ENCODE measurements around the gene UTP14C.

The UTP14C gene

GRCh38 chr13:52011632-52012511 is 12.6 kb upstream of the UTP14C start, which contains the start of gene ALG11:
TSS of gene ALG11 (plus strand) at chr13:52012398. CDS start at chr13:52012419, 21 bp downstream.
- H3K27ac ChIP-seq: peak within 1 kb of the TSS; percentile 60
- TF ChIP-seq ZFX (IDR thresholded peaks at IDR 0.05; ENCODE audit: borderline replicate concordance) (no peak), CTCF (IDR thresholded peaks at IDR 0.05) (no peak)

- H3K27ac ChIP-seq: peak overlapping the region; percentile 60
- TF ChIP-seq CTCF (IDR thresholded peaks at IDR 0.05) (no peak), ZFX (IDR thresholded peaks at IDR 0.05; ENCODE audit: borderline replicate concordance) (no peak)
These were observed 12.0 kb upstream of the UTP14C start for GRCh38 chr13:52012512-52012836.

GRCh38 chr13:52016296-52016695 is 8.2 kb upstream of the UTP14C start:
- TF ChIP-seq CTCF (IDR thresholded peaks at IDR 0.05) (no peak), ZFX (IDR thresholded peaks at IDR 0.05; ENCODE audit: borderline replicate concordance) (no peak)
- no peak overlapping the region for H3K27ac ChIP-seq

GRCh38 chr13:52020191-52020590 is 4.3 kb upstream of the UTP14C start:
- H3K27ac ChIP-seq: no peak overlapping the region
- TF ChIP-seq CTCF (IDR thresholded peaks at IDR 0.05) (no peak), ZFX (IDR thresholded peaks at IDR 0.05; ENCODE audit: borderline replicate concordance) (no peak)

- TF ChIP-seq CTCF (IDR thresholded peaks at IDR 0.05) (no peak), ZFX (IDR thresholded peaks at IDR 0.05; ENCODE audit: borderline replicate concordance) (no peak)
- no peak overlapping the region for H3K27ac ChIP-seq
These were observed 2.1 kb upstream of the UTP14C start for GRCh38 chr13:52022356-52022755.

GRCh38 chr13:52025475-52026245 is 1.2 kb downstream of the UTP14C start:
- no peak overlapping the region for H3K27ac ChIP-seq
- TF ChIP-seq ZFX (IDR thresholded peaks at IDR 0.05; ENCODE audit: borderline replicate concordance) (no peak), CTCF (IDR thresholded peaks at IDR 0.05) (no peak)

- TF ChIP-seq CTCF (IDR thresholded peaks at IDR 0.05) (no peak), ZFX (IDR thresholded peaks at IDR 0.05; ENCODE audit: borderline replicate concordance) (no peak)
- H3K27ac ChIP-seq: no peak overlapping the region
These were observed 1.7 kb downstream of the UTP14C start for GRCh38 chr13:52026246-52026626.

All from 22Rv1 (cell line).